GM18498 (cell line): ENCODE measurements around the gene RLF.
A peak's percentile ranks its signal among the peaks of the same experiment; 100 is the strongest.

Experiments used
- ATAC-seq: cut with Tn5 transposase; IDR thresholded peaks from one replicate; pipeline ENCODE4 v1.9.1; 2021; ENCODE audit warnings: mild to moderate bottlenecking, moderate library complexity; ENCODE audit not compliant: unreplicated experiment

The RLF gene

DNA sequence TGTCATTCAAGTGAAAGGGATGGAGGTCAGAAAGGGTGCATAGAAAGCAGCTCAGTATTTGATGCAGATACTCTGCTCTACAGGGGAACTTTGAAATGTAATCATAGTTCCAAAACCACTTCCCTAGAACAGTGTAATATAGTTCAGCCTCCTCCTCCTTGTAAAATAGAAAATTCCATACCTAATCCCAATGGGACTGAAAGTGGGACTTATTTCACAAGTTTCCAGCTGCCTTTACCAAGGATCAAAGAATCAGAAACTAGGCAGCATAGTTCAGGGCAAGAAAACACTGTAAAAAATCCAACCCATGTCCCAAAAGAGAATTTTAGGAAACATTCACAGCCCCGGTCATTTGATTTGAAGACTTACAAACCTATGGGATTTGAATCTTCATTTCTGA, 78.4 kb downstream of the RLF start:
- no peak for ATAC-seq

DNA sequence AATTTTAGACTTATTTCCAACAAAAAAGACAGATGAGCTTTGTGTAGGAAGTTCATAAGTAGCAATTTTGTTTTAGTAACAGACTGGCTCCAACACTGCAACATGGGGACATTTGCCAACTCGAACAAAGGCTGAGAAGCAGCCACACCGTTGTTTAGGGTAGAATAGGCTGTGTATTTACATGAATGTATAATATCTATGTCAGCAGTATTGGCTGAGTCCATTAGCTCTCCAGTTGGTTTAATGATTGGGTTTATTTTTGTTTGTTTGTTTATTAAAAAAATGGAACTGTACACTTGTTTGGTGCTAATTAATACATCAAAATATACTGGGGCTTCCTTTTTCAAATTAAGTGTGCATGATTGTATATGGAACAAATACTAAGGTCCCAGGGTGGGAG, 79.2 kb downstream of the RLF start:
- no peak for ATAC-seq

DNA sequence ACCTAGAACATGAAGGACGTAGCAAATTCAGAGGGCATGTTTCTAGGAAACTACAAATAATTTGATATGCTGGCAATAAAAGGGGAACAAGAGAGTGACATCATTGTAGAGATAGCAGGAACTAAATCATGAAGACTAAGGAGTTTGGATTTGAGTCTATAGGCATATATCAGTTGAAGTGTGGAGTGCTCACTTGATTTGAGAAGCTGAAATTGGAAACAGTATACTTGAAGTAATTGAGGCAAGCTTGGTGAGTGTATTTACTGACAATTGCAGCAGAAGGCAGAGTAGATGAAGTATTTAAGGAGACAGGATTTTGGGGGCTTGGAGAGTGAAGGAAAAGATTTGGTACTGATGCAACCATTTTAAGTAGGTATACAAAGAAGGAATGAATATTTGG, 80.2 kb downstream of the RLF start:
- ATAC-seq, result peak; percentile 15

DNA sequence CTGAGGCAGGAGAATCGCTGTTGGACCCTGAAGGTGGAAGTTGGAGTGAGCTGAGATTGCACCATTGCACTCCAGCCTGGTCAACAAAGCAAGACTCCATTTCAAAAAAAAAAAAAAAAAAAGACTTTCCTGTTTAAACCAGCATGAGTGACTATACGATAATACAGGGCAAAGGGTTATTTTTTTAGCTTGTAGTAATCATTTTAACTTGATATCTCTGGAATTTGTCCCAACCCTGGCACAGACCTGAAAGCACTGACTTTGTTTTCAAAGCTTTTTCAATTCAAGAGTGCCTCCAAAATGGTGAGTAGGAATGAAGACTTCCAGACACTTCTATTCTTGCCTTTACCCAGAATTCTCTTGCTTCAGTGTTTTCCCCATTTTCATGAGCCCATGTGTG, 82.2 kb downstream of the RLF start:
- ATAC-seq, result no peak

DNA sequence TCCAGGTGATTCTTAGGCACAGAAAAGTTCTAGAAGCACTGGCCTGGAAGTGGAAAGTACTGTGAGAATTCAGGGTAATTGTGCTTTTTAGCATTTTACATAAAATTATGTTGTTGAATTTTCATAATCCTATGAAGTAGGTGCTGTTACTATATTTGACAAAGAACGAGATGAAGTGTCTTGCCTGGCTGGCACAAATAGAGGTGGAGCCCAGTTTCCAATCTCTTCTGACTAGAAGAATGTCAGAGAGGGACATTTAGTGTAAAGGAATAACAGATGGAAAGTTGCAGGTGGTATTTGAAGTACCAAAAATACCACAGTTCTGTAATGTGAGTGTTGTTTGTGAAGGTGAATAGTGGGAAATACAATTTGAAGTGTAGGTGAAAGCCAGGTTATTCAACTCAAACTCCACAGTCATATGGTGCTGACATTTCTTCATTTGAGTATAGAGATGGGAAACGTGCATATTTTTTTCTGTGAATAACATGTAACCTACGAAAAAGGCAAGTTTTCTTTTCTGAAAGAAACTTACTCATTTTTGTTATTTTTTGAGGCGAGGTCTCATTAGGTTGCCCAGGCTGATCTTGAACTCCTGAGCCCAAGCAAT, 83.1 kb downstream of the RLF start:
- ATAC-seq, result no peak

DNA sequence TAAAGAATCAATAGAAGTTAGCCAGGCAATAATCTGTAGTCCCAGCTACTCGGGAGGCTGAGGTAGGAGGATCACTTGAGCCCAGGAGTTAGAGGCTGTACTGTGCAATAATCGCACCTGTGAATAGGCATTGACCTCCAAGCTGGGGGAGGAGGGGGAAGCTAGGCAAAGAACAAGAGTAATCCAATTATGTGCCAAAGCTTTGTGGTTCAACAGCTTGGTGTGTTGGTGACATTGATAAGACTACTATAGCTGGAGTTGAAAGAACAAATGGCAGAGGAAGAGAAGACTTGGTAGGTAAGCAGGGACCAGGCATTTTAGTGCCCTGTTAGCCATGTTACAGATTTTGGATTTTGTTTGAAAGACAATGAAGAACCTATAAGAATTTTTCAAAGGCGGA, 84.5 kb downstream of the RLF start:
- ATAC-seq, result no peak

DNA sequence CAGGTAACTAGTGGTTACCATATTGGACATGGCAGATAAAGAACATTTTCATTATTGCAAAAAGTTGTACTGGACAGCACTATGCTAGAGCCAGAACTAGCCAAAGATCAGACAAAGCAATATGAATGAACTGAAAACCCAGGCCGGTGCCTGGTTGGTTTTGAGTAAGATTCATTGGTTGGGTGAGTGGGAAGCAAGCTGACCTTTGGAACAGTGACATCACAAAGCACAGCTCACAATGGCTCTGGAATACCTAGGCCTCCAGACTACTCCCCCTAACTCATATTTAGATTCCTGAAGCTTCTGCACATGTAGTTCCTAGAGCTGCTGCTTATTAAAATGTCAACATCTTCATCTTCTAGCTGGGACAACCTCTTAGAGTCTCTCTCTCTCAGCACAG, 86.5 kb downstream of the RLF start, which contains the start of gene TMCO2:
Gene TMCO2 (plus strand): TSS at position 283 of the 400 bp plus-strand sequence. CDS start 57 bp downstream, at position 340.
- ATAC-seq, result no peak

DNA sequence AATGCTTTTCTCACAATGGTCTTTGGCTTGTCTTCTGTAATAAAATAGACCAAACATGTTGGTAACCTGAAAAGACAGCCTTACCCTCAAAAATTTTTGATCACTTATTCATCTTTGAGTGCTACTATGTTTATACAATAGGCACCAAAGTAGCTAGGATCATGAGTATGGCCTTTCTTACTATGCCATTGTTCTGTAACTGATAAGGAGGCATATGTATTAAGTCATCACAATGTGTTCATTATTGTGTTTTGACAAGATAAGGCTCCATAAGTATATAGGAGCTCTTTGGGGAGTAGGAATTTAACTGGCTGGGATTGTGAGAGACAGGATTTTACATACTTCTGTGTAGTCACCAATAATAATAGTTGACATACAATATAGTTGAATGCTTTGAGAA, 87.2 kb downstream of the RLF start:
- no peak for ATAC-seq

DNA sequence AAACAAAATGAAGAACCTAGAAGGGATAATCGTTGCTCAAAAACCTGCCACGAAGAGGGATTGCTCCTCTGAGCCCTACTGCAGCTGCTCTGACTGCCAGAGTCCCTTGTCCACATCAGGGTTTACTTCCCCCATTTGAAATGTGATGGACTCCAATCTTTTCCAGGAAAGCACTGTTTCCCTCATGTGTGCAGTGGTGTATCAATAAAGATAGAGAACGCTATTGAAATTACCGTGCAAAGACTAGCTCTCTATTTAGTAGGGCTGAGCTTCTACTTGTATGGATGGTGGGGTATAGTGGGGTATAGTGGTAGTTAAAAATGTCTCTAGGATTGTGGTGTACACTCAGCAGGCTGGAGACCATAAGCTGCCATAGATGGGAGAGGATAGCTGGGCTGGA, 90.3 kb downstream of the RLF start:
- no peak for ATAC-seq

DNA sequence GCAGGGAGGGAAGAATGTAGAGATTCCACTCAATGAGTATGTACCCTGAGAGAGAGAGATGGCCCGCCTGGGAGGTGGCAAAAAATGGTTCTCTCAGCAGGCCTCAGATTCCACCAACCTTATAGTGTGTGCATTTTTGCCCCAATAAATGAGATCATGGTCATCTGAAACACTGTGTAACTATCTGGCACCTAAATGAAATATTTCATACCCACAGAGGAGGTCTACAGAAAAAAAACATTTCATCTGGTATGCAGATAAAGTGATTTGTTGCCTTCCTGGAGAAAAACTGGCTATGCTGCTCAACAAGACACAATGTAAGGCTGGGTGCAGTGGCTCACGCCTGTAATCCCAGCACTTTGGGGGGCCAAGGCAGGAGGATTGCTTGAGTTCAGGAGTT, 91.4 kb downstream of the RLF start:
- ATAC-seq, result no peak

DNA sequence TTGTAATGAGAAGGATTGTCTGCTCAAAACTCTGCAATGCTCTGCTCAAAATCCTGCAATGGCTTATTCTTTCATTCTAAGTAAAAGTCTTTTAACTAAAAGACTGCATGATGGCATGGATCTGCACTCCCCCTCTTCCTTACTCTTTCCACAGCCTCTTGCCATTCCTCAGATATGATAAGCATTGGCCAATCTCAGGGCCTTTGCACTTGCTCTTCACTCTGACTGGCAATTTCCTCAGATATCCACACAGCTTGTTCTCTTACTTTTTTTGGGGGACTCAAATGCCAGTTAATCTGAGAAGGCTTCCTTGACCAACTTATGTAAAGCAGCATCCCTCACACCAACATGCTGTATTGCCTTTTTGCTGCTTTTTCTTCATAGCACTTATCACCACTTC, 94.0 kb downstream of the RLF start:
- ATAC-seq, result no peak

DNA sequence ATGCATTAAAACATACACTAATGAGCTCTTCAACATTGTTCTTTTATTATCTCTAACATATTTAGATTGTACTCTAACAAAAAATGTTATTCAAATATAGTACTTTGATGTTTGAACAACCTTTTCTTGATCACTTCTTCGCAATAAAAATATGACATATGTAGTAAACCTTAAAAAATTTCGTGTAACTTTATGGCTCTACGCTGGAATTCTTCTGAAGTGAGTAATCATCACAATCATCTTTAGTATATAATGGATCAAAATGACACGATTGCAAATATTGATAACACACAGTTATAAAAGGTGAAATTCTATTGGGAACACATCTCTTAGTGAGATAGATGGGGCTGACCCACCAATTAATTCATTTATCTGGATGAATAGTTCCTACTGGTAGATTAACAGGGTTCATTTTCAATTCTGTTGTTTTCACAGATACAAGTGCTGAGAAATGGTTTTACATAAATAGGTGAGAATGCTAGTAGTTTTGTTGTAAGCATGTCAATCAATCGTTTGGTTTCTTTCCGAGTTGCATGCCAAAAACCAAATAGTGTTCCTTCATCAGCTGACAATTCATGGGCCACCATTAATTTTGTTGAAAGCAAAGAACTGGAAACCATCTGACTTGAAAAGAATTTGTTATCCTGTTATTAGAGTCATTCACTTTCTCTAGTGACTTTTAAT, 95.4 kb downstream of the RLF start:
- ATAC-seq, result no peak

DNA sequence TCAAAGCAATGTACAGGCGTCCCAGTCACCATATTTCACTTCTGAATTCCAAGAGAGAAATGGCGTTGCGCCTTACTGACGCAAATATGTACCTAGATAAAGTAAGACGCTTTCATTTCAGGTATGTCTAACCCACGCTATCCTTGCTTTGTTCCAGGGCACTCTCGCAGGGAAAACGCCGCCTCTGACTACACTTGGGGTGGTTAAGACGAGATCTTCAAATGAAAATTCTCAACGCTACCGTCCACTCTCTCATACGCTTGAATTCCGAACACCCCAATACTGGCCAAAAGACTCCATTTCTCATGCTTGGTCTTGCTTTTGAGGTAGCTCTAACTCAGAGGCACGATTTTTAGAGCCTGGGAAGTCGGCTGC, 96.1 kb downstream of the RLF start:
- ATAC-seq, result no peak

DNA sequence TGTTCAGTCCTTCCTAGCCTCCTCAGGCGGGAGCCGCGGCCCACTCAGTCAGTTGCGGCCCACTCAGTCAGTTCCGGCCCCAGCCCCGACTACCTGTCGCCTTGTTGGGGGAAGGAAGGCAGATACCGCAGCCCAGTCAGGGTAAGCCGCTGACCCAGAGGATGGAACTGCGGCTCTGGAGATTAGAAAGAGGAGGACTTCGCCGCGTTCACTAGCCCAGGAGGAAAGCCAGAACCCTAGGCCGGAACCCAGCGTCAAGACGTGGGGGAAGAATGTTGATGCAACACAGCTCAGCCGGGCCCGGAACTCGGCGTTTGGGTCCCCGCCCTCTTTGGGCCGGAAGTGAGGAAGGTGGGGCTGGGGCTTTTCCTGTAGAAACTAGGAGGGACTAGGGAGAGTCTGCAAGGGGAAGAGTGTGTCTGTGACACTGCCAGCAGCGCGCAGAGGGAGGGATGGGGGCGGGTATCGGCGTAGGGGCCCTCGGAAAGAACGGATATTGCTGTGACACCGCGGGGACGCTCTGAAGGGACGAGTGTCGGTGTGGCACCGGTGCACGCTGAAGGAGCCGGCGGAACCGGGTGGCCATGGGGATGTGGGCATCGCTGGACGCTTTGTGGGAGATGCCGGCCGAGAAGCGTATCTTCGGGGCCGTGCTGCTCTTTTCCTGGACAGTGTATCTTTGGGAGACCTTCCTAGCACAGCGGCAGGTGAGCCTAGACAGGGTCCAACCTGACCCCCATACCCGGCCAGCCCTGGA, 96.7 kb downstream of the RLF start, which contains the start of gene ZMPSTE24:
Gene ZMPSTE24 (plus strand): TSS at position 549 of the 757 bp plus-strand sequence. CDS start 36 bp downstream, at position 585.
- ATAC-seq, result peak; percentile 91

DNA sequence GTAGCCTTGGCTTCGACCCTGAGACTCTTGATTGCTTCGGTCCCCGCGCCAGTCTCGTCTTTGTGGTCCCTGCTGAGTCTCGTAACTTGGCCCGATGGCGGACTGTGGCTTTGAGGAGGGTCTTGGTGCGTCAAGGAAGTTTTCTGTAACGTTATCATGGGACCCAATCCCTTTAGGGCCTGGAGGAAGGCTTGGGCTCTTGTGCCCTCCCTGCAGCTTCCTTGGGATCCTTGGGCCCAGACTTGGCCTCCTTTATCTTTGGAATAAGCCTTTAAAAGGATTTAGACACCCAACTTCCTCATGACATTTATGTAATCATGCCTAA, 97.2 kb downstream of the RLF start:
- ATAC-seq, result no peak

DNA sequence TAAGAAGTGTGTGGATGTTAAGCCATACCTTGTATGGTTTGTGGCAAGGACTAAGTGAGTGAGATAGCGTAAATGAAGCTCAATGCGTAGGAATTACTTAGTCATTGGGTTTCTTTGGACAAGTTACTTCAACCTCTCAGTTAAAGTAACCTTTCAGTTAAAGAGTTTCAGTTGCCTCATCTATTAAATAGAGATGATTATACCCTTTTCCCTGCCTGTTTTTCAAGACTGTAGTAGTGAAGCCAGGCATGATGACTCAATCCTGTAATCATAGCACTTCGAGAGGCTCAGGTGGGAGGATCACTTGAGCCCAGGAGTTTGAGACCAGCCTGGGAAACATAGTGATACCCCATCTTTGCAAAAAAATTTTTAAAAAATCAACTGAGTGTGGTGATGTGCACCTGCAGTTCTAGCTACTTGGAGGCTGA, 103.2 kb downstream of the RLF start:
- ATAC-seq, result no peak

DNA sequence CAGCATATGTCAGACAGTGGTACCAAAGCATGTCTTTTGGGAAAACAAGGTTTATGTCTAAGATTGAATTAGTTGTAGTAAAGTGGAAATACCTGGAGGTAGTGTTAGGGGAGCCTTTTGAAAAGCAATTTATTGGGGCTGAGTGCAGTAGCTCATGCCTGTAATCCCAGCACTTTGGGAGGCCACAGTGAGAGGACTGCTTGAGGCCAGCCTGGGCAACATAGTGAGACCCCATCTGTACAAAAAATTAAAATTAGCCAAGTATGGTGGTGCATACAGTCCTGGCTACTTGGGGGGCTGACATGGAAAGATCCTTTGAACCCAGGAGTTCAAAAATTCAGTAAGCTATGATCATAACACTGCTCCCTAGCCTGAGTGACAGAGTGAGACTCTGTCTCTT, 104.1 kb downstream of the RLF start:
- no peak for ATAC-seq

DNA sequence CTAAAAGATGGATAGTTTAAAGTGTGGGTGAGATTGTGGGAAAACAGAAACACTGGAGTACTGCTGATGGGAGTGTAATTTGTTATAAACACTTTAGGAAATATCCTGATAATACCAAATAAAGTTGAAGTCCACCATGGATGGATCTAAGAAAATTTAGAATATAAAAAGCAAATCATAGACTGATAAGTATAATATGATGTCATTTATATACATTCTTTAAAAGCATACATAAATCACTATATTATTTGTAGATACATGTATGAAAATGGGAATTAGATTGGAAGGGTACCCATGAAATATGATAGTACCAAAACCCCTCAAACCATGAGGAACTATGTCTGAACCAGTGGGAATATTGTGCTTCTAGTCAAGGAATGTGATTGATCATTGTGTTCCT, 104.7 kb downstream of the RLF start:
- no peak for ATAC-seq

DNA sequence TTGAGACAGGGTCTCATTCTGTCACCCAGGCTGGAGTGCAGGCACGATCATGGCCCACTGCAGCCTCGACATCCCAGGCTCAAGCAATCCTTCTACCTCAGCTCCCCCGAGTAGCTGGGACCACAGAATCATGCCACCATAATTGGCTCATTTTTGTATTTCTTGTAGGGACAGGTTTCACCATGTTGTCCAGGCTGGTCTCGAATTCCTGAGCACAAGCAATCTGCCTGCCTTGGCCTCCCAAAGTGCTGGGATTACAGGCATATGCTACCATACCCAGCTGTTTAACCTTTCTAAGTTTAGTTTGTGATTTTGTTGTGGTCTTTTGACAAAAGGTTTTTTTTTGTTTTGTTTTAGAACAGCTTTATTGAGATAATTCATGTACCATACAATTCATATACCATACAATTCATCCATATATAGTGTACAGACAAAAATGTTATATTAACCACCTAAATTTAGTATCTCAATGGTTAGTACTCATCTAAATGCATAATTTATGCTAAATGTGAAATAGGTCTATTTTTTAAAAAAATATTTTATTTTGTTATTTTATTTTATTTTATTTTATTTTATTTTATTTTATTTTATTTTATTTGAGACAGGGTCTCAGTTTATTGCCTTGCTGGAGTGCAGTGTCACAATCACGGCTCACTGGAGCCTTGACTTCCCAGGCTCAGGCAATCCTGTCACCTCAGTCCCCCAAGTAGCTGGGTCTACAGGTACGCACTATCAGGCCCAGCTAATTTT, 105.8 kb downstream of the RLF start:
- ATAC-seq, result no peak

DNA sequence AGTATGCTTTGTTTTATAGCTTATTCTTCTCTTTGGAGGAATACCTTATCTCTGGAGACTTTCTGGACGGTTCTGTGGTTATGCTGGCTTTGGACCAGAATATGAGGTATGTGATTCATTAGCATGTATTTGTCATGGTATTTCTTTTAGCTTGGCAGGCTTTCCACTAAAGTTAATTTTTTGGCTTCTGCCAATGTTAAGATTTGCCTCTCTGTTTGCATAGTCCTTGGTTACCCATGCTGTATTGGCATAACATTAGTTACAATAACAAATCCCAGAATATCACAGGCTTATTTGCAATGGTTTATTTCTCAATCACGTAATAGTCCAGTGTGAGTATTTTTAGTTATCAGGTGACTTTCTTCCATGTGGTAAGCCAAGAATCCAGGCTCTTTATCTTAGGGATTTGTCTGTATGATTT, 106.6 kb downstream of the RLF start:
- no peak for ATAC-seq

DNA sequence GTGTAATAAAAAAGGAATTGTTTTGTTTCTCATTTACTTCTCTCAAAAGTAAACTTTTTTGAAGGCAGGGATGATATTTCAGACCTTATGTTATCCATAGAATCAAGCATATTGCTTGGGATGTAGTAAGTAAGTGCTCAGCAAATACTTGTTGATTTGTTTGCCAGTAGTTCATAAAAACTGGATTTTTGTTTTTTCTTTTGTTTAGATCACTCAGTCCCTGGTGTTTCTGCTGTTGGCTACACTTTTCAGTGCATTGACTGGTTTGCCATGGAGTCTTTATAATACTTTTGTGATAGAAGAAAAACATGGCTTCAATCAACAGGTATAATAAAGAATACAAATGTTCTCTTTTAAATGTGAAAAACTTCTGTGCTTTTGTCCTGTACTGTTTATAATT, 107.0 kb downstream of the RLF start:
- ATAC-seq, result no peak
